Activated T-cell treated with anti-CD3 and anti-CD28 coated beads, Interleukin-2, amount 50 U/mL, for 72 hours (primary cell): ENCODE results near the gene FKBP3. TPM values are rescaled to one million over a fixed set of nuclear protein-coding genes. Genes with fewer than 3 reads are reported as not detected.
"Not testable (repeated sequence)": the region's sequence is repeated elsewhere in the genome, so short reads cannot be mapped to it uniquely, and the experiment has no call there.

Experiments used
- ATAC-seq, 2 donors: fragments of 150-1000 bp; cut with Tn5 transposase; replicated peaks in 1 of 2; 2 replicates each; pipeline ENCODE4 v1.10.0; 2021; ENCODE audit warnings: moderate library complexity in 2 of 2, mild to moderate bottlenecking in 1 of 2
- DNase-seq, 2 donors: peaks; one replicate each; pipeline ENCODE4 v3.0.0; 2021 to 2022; ENCODE audit warnings: mixed read lengths in 1 of 2
- H3K27ac Mint-ChIP-seq: one replicate; pipeline ENCODE4 v1.8.0; 2022; ENCODE audit warnings: mild to moderate bottlenecking, moderate library complexity, mixed read lengths
- H3K27me3 Mint-ChIP-seq: one replicate; pipeline ENCODE4 v1.8.0; 2022; ENCODE audit warnings: low read depth, mixed read lengths
- H3K36me3 Mint-ChIP-seq, 2 donors: one replicate each; pipeline ENCODE4 v1.8.0; 2022; ENCODE audit warnings: mixed read lengths in 2 of 2, mild to moderate bottlenecking in 1 of 2; ENCODE audit not compliant: insufficient read depth in 2 of 2
- H3K4me1 Mint-ChIP-seq: one replicate; pipeline ENCODE4 v1.8.0; 2022; ENCODE audit warnings: low read depth, mixed read lengths
- H3K4me3 Mint-ChIP-seq, 2 donors: one replicate each; pipeline ENCODE4 v1.8.0; 2022; ENCODE audit warnings: mild to moderate bottlenecking in 2 of 2, mixed read lengths in 2 of 2, moderate library complexity in 2 of 2
- H3K9me3 Mint-ChIP-seq, 2 donors: one replicate each; pipeline ENCODE4 v1.8.0; 2022; ENCODE audit warnings: mixed read lengths in 2 of 2
- total RNA-seq, 2 donors: library from RNA; stranded (reverse); gene quantifications; one replicate each; pipeline ENCODE4 v1.2.3, GENCODE V29; 2022

Gene FKBP3
- total RNA-seq, 2 donors from 2014 or later = 48.6 to 49.6 TPM

DNA sequence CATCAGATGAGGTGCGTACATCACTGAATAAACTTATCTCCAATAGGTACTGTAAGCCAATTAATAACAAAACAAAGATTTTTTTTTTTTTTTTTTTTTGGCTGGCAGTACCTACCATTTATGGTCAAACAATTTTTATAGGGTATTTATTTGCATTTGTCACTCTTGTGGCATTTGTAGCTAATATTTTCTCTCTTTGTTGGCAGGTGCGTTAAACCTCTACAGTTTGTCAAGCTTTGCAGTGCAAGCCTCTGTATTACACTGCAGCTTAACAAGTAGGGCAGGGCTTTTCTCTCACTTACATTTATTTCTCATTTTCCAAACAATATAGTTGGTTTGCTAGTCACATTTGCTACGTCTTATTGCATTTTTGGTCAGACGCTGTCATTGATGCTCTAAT is 38.1 kb downstream of the FKBP3 start:
- H3K4me1 Mint-ChIP-seq = peaks cover 23% of the 10 kb centered on the region
- ATAC-seq (no peak), DNase-seq (no peak)
- no peak overlapping the region for H3K27ac Mint-ChIP-seq
- peaks cover 8 to 50% of the 10 kb centered on the region in 2 donors for H3K36me3 Mint-ChIP-seq
- H3K27me3 Mint-ChIP-seq = no peaks in the 10 kb centered on the region
- no peak overlapping the region for H3K4me3 Mint-ChIP-seq
- H3K9me3 Mint-ChIP-seq = no peaks in the 10 kb centered on the region

DNA sequence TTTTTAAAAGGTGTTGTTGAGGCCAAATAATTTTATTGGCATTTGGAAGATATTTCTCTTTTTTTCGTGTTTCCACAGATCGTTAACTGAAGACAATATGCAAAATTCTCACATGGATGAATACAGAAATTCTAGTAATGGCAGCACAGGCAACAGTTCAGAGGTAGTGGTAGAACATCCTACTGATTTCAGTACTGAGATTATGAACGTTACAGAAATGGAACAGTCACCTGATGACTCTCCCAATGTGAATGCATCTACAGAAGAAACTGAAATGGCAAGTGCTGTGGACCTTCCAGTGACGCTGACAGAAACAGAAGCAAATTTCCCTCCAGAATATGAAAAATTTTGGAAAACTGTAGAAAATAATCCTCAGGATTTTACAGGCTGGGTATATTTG is 39.1 kb downstream of the FKBP3 start:
- peak; percentile 82 to 97 for ATAC-seq
- H3K4me3 Mint-ChIP-seq = peak overlapping the region in 1 of 2 donors; percentile 43
- no peaks in the 10 kb centered on the region for H3K9me3 Mint-ChIP-seq
- no peak for DNase-seq
- H3K27me3 Mint-ChIP-seq = no peaks in the 10 kb centered on the region
- peak overlapping the region; percentile 44 for H3K27ac Mint-ChIP-seq
- peaks cover 8 to 43% of the 10 kb centered on the region in 2 donors for H3K36me3 Mint-ChIP-seq
- H3K4me1 Mint-ChIP-seq = peaks cover 33% of the 10 kb centered on the region

DNA sequence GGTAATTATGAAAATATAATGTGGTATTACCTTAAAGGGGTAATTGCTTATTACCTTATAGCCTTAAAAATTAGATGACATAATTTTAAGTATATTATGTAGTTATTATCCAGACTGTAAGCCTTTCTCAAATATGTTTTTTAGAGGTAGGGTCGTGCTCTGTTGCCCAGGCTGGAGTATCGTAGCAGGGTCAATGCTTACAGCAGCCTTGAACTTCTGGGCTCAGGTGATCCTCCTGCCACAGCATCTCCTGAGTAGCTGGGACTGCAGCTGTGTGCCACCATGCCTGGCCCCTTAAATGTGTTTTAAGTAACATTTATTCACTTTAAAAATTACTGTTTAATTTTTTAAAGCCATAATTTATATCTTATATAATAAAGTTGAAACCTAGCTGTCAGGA is 40.0 kb downstream of the FKBP3 start:
- H3K4me3 Mint-ChIP-seq = no peak overlapping the region
- no peaks in the 10 kb centered on the region for H3K9me3 Mint-ChIP-seq
- ATAC-seq (no peak), DNase-seq (no peak)
- no peaks in the 10 kb centered on the region for H3K27me3 Mint-ChIP-seq
- H3K4me1 Mint-ChIP-seq = peaks cover 42% of the 10 kb centered on the region
- H3K36me3 Mint-ChIP-seq = peaks cover 8 to 37% of the 10 kb centered on the region in 2 donors
- no peak overlapping the region for H3K27ac Mint-ChIP-seq

DNA sequence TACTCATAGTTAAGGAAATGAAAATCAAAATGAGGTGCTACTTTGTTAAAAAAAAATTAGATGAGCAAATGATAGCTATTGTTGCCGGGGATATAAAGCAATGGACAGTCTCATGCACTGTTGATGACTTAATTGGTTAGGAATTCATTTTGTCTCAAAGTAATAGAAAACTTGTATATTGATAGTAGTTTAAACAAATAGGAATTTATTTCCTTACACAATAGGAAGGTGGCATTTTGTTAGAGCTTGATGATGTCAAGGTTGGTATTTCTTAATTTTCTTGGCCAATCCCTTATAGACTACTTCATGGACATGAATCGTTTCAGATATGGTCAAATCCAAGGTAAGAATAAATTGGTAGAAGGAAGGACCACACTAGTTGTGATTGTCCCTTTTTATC is 42.6 kb downstream of the FKBP3 start:
- Mint-ChIP-seq H3K27me3 (no peaks in the 10 kb centered on the region), H3K4me1 (peaks cover 66% of the 10 kb centered on the region), H3K27ac (peak overlapping the region; percentile 19), H3K4me3 (no peak overlapping the region), H3K36me3 (peaks cover 8 to 29% of the 10 kb centered on the region in 2 donors), H3K9me3 (no peaks in the 10 kb centered on the region)
- DNase-seq (no peak), ATAC-seq (no peak)

DNA sequence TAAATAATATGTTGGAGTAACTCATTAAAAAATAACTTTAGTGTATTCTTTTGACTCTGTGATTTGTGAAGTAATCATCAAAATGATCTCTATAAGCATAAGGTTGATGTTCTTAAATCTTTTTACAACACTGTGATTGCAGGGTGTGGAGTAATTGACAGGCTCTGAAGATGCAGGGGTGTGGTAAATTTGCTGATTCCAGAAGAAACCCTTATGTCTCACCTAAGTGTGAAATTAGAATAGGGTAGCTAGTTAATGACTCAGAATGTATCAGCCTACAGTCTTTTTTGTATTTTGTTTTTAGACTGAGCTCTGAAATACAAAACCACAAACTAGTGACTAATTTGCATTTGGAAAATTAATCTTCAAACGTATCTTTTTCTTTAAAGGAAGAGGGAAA is 44.5 kb downstream of the FKBP3 start:
- no peaks in the 10 kb centered on the region for H3K9me3 Mint-ChIP-seq

DNA sequence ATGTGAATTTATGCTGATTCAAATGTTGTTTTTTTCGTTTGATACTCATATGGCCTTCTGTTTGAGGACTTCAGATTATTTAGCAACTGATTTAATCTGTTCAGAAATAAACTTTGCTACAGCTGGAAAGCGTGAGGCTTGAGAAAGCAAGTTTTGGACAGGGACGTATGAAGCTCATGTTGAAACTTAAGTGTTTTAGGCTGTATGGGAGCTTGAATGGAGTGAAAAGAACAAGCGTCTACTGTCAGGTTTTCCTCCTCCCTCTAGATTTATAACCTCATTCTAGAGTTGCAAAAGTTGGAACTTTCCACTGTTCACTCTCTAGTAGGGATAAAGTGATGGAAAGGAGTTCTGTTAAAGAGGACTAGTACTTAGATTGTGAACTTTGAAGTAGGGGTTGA is 49.3 kb downstream of the FKBP3 start:
- Mint-ChIP-seq H3K27ac (peak overlapping the region; percentile 97), H3K4me3 (peak overlapping the region; percentile 94 to 98), H3K27me3 (no peaks in the 10 kb centered on the region), H3K36me3 (peaks cover 4 to 8% of the 10 kb centered on the region in 2 donors), H3K9me3 (no peaks in the 10 kb centered on the region), H3K4me1 (peaks cover 55% of the 10 kb centered on the region)
- DNase-seq = no peak
- ATAC-seq = no peak

More for the DNA sequence above, 44.5 kb downstream of the FKBP3 start:
- Mint-ChIP-seq H3K27ac (peak overlapping the region; percentile 0), H3K36me3 (peaks cover 4 to 19% of the 10 kb centered on the region in 2 donors), H3K4me3 (peak overlapping the region; percentile 15 to 17), H3K4me1 (peaks cover 75% of the 10 kb centered on the region), H3K27me3 (no peaks in the 10 kb centered on the region)
- DNase-seq = peak; percentile 18 to 32
- ATAC-seq = peak; percentile 99

DNA sequence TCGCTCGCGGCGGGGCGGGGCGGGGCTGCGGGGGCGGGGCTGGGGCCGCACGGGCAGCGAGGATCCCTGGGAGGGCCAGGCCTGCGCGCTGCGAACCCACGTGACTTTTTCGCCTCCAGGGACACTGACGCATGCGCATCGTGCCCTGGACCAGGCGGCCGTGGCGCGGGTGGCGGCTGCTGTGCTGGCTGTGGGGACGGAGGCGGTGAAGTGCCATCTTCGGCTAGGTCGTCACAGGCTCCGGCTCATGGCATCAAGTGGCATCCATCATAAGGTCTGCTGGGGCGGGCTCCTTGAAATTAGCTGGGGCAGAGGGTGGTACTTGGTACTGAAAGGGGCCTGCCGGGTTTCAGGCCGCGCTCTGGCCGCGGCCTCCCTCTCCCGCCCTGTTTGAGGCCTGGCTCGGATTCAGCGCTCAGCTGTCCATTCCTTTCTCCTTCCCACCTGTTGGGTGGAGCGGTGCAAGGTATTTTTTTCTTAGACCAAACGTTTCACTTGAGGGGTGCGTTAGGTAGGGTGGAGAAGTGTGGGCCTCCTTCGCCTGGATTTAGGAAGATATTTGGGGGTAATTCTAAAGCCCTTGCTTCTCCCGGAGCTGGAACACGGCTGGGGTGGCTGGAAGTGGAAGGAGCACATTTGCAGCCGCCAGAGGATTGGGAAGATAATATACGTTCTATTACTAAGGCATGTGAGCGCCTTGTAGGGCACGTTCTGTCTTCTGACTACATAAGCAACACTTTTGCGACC is 50.1 kb downstream of the FKBP3 start, which contains the start of gene PRPF39:
Gene PRPF39, plus strand, starts transcription at position 141 of the 747 bp plus-strand sequence. CDS start 11,124 bp downstream, outside the sequence.
- H3K27me3 Mint-ChIP-seq = no peaks in the 10 kb centered on the region
- ATAC-seq (peak; percentile 99), DNase-seq (peak; percentile 97)
- H3K27ac Mint-ChIP-seq = peak within 1 kb of the TSS; percentile 97
- peaks cover 4 to 8% of the 10 kb centered on the region in 2 donors for H3K36me3 Mint-ChIP-seq
- no peaks in the 10 kb centered on the region for H3K9me3 Mint-ChIP-seq
- H3K4me3 Mint-ChIP-seq = peak within 1 kb of the TSS; percentile 94 to 98
- H3K4me1 Mint-ChIP-seq = peaks cover 47% of the 10 kb centered on the region

DNA sequence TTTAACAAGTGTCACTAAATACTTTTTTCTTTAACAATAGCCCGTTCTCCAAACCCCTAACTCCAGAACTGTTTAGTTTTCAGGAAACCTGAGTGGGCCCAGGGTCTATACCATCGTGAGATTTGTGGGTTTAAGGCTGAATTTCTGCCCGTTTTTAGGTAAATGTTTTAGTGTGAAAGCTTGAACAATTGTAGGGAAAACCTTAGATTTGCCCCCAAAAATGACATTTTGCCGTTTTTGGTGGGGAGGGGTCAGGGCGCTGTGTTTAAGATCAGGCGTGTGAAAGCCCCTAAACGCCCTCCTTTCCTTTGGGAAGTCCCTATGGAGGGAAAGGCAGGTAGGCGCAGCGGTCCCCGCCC is 50.7 kb downstream of the FKBP3 start:
- ATAC-seq (no peak), DNase-seq (no peak)
- no peaks in the 10 kb centered on the region for H3K27me3 Mint-ChIP-seq
- no peaks in the 10 kb centered on the region for H3K9me3 Mint-ChIP-seq
- peaks cover 2 to 8% of the 10 kb centered on the region in 2 donors for H3K36me3 Mint-ChIP-seq
- peak overlapping the region; percentile 91 for H3K27ac Mint-ChIP-seq
- H3K4me3 Mint-ChIP-seq = peak overlapping the region; percentile 94 to 98
- H3K4me1 Mint-ChIP-seq = peaks cover 42% of the 10 kb centered on the region

DNA sequence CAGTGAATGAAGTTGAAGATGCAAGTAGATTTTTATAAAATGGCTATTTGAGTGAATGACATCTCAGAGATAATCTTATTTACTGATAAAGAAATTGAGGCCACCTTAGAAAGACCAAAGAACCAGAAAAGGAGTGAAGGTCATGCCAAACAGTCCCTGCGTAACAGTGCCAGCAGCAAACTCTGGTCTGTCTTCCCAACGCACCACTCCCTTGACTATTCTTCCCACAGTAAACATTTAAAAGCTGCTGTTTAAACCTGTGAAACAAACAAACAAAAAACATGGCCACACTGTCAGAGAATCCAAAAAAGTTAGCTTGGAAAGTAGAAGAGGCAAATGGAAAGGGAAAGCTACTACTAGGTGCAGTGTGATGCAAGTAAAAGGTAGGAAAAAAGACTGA is 51.9 kb downstream of the FKBP3 start:
- Mint-ChIP-seq H3K27me3 (no peaks in the 10 kb centered on the region), H3K27ac (no peak overlapping the region), H3K9me3 (no peaks in the 10 kb centered on the region), H3K36me3 (peaks cover 2 to 5% of the 10 kb centered on the region in 2 donors), H3K4me1 (peaks cover 31% of the 10 kb centered on the region), H3K4me3 (peak overlapping the region in 1 of 2 donors; percentile 20)
- no peak for ATAC-seq
- no peak for DNase-seq

DNA sequence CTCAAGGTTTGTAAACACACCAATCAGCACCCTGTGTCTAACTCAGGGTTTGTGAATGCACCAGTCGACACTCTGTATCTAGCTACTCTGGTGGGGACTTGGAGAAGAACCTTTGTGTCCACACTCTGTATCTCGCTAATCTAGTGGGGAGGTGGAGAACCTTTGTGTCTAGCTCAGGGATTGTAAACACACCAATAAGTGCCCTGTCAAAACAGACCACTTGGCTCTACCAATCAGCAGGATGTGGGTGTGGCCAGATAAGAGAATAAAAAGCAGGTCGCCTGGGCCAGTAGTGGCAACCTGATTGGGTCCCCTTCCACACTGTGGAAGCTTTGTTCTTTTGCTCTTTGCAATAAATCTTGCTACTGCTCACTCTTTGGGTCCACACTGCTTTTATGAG is 53.2 kb downstream of the FKBP3 start:
- H3K4me1 Mint-ChIP-seq = peaks cover 18% of the 10 kb centered on the region
- H3K9me3 Mint-ChIP-seq, H3K27me3 Mint-ChIP-seq, DNase-seq, ATAC-seq, H3K27ac Mint-ChIP-seq, H3K4me3 Mint-ChIP-seq, H3K36me3 Mint-ChIP-seq: not testable (repeated sequence)

DNA sequence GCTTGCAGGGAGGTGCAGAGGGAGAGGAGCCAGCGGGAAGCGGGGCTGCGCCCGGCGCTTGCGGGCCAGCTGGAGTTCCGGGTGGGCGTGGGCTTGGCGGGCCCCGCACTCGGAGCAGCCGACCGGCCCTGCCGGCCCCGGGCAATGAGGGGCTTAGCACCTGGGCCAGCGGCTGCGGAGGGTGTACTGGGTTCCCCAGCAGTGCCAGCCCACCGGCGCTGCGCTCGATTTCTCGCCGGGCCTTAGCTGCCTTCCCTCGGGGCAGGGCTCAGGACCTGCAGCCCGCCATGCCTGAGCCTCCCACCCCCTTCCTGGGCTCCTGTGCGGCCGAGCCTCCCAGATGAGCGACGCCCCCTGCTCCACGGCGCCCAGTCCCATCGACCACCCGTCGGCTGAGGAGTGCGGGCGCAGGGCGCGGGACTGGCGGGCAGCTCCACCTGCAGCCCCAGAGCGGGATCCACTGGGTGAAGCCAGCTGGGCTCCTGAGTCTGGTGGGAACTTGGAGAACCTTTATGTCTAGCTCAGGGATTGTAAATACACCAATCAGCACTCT is 53.8 kb downstream of the FKBP3 start:
- not testable (repeated sequence) for H3K27me3 Mint-ChIP-seq, H3K4me3 Mint-ChIP-seq, ATAC-seq, DNase-seq, H3K27ac Mint-ChIP-seq, H3K36me3 Mint-ChIP-seq, H3K9me3 Mint-ChIP-seq
- peaks cover 12% of the 10 kb centered on the region for H3K4me1 Mint-ChIP-seq

DNA sequence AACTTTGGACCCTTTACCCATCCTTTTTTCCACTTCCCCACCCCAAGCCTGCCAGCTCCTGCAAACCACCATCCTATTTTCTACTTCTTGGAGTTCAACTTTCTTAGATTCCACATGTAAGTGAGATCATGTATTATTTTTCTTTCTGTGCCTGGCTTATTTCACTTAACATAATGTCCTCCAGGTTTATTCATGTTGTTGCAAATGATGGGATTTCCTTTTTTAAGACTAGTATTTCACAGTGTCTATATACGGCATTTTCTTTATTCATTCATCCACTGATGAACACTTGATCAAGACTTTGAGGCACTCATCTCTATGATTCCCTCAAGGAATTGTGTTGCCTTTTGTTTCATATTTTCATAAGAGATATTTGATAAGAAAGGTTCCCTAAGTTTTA is 56.0 kb downstream of the FKBP3 start:
- no peak for ATAC-seq
- Mint-ChIP-seq H3K36me3 (no peaks in the 10 kb centered on the region), H3K4me1 (peaks cover 4% of the 10 kb centered on the region), H3K9me3 (no peaks in the 10 kb centered on the region), H3K27ac (no peak overlapping the region), H3K4me3 (no peak overlapping the region), H3K27me3 (no peaks in the 10 kb centered on the region)
- no peak for DNase-seq

DNA sequence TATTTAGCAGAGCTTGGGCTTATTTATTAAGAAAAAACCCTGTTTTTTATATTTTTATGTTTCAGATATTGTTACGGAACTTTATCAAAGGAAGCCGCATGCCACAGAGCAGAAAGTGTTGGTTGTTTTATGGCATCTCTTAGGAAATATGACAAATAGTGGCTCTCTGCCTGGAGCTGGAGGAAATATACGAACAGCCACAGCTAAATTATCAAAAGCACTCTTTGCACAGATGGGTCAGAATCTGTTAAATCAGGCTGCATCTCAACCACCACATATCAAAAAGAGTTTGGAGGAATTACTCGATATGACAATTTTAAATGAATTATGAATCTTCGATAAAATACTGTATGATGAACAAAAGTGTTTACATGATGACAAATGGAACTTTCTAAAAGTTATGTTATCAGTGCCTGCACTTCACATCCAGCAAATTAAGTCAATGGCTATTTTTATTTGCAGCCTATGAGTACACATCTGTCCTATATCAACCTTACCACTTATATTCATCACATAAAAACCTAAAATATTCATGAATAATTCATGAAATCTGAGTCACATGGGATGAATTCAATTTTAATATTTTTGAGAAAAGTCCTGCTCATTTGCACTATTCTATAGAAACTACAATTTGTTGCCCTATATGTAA is 60.9 kb downstream of the FKBP3 start:
- Mint-ChIP-seq H3K4me1 (no peaks in the 10 kb centered on the region), H3K4me3 (no peak overlapping the region), H3K27ac (no peak overlapping the region), H3K36me3 (no peaks in the 10 kb centered on the region), H3K9me3 (no peaks in the 10 kb centered on the region), H3K27me3 (no peaks in the 10 kb centered on the region)
- DNase-seq (no peak), ATAC-seq (no peak)
